Measurements from ENCODE around the gene CFAP141. TPM values are rescaled to one million over a fixed set of nuclear protein-coding genes. Genes with fewer than 3 reads are reported as not detected.

The CFAP141 gene
- total RNA-seq, 1 experiment from 2014 or later, result not detected

DNA sequence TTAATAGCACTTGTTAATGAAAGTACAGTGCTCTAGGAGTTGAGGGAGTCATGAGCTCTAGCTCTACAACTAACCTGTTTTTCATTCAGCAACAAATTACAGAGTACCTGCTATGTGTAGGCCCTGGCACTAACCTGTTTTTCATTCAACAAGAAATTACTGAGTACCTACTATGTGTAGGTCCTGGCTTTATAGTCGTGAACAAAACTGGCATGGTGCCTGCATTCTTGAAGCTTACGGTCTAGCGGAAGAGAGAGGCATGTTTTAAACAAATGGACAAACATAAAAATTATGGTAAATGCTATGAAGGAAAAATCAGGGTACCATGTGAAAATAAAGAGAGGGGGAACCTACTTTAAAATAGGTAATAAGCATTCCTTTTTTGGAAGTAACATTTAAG is 12.4 kb upstream of the CFAP141 start:
- H3K36me3 Mint-ChIP-seq (ENCODE audit: insufficient read depth, unreplicated experiment), result peaks cover 87% of the 10 kb centered on the region
- no peaks in the 10 kb centered on the region for H3K27me3 Mint-ChIP-seq (ENCODE audit: unreplicated experiment)
- TF ChIP-seq, protein P1, sequence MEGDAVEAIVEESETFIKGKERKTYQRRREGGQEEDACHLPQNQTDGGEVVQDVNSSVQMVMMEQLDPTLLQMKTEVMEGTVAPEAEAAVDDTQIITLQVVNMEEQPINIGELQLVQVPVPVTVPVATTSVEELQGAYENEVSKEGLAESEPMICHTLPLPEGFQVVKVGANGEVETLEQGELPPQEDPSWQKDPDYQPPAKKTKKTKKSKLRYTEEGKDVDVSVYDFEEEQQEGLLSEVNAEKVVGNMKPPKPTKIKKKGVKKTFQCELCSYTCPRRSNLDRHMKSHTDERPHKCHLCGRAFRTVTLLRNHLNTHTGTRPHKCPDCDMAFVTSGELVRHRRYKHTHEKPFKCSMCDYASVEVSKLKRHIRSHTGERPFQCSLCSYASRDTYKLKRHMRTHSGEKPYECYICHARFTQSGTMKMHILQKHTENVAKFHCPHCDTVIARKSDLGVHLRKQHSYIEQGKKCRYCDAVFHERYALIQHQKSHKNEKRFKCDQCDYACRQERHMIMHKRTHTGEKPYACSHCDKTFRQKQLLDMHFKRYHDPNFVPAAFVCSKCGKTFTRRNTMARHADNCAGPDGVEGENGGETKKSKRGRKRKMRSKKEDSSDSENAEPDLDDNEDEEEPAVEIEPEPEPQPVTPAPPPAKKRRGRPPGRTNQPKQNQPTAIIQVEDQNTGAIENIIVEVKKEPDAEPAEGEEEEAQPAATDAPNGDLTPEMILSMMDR (IDR thresholded peaks at IDR 0.05; ENCODE audit: unreplicated experiment), result no peak
- H3K27ac Mint-ChIP-seq (ENCODE audit: unreplicated experiment), result peak overlapping the region; percentile 88
- H3K4me3 Mint-ChIP-seq (ENCODE audit: low read depth, unreplicated experiment), result peak overlapping the region; percentile 80
- peaks cover 24% of the 10 kb centered on the region for H3K4me1 Mint-ChIP-seq (ENCODE audit: low read depth, unreplicated experiment)
- CTCF ChIA-PET, result no interaction called here
- BruUV-seq (replicated peaks), result no TSS peak
- H3K9me3 Mint-ChIP-seq (ENCODE audit: low read depth, unreplicated experiment), result no peaks in the 10 kb centered on the region
- no peak for DNase-seq
- intact Hi-C loops (cut with micrococcal nuclease; ENCODE audit: unreplicated experiment), result no loop called here

DNA sequence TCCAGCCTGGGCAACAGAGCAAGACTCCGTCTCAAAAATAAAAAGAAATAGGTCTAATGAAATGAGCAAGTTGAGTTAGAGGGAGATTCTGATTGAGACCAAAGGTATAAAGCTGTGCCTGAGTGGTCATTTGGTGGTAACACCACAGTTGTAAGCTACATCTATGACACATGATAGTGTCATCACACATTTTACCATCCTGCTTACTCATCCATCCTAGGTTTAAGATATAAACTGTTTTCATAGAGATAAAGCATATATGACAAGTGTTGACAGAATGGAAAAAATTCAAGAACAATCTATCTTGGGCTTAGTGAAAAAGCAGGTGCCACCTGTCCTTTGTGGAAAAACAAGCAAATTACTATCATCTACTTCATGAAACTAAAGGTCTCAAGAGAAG is 7.1 kb upstream of the CFAP141 start:
- no peak overlapping the region for H3K27ac Mint-ChIP-seq (ENCODE audit: unreplicated experiment)
- peaks cover 91% of the 10 kb centered on the region for H3K36me3 Mint-ChIP-seq (ENCODE audit: insufficient read depth, unreplicated experiment)
- TF ChIP-seq, protein P1 (IDR thresholded peaks at IDR 0.05; ENCODE audit: unreplicated experiment), result no peak
- CTCF ChIA-PET, result no interaction called here
- H3K9me3 Mint-ChIP-seq (ENCODE audit: low read depth, unreplicated experiment), result no peaks in the 10 kb centered on the region
- DNase-seq, result no peak
- no TSS peak for BruUV-seq (replicated peaks)
- no peaks in the 10 kb centered on the region for H3K27me3 Mint-ChIP-seq (ENCODE audit: unreplicated experiment)
- intact Hi-C loops (cut with micrococcal nuclease; ENCODE audit: unreplicated experiment), result no loop called here
- H3K4me3 Mint-ChIP-seq (ENCODE audit: low read depth, unreplicated experiment), result no peak overlapping the region
- H3K4me1 Mint-ChIP-seq (ENCODE audit: low read depth, unreplicated experiment), result peaks cover 3% of the 10 kb centered on the region

DNA sequence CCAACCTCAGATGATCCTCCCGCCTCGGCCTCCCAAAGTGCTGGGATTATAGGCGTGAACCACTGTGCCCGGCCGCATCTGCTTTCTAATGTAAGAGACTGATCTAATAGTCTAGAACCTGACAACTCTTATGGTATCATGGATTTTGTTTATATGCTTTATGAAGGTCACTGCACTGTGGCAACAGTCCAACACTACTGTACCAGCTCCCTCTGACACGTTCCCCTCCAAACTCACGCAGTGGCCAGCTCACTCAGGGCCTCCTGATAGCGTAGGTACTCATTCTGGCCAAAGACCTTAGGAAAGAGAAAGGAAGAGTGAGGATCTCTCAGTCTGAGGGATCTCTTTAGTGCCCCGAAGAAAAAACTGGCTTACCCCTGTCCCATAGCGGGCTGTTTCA is 6.0 kb upstream of the CFAP141 start:
- H3K36me3 Mint-ChIP-seq (ENCODE audit: insufficient read depth, unreplicated experiment), result peaks cover 91% of the 10 kb centered on the region

DNA sequence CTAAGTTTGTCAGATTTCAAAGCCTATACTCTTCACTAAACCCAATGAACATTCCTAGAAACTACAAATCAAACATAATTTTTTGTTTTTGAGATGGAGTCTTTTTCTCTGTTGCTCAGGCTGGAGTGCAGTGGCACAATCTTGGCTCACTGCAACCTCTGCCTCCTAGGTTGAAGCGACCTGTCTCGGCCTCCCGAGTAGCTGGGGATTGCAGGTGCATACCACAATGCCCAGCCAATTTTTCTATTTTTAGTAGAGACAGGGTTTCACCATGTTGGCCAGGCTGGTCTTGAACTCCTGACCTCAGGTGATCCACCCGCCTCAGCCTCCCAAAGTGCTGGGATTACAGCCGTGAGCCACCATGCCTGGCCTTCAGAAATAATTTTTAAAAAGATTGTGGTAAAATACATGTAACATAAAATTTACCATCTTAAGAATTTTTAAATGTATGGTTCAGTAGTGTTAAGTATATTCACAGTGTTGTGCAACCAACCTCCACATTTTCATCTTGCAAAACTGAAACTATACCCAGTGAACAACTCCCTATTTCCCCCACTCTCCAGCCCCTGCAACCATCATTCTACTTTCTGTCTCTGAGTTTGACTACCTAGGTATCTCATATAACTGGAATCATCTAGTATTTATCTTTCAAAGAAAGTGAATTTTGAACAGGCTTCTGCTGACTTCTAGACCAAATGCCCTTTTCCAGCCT is 2.7 kb upstream of the CFAP141 start:
- H3K27ac Mint-ChIP-seq (ENCODE audit: unreplicated experiment), result no peak overlapping the region
- no peaks in the 10 kb centered on the region for H3K9me3 Mint-ChIP-seq (ENCODE audit: low read depth, unreplicated experiment)
- H3K27me3 Mint-ChIP-seq (ENCODE audit: unreplicated experiment), result no peaks in the 10 kb centered on the region
- CTCF ChIA-PET, result no interaction called here
- intact Hi-C loops (cut with micrococcal nuclease; ENCODE audit: unreplicated experiment), result no loop called here
- BruUV-seq (replicated peaks), result no TSS peak
- peaks cover 86% of the 10 kb centered on the region for H3K36me3 Mint-ChIP-seq (ENCODE audit: insufficient read depth, unreplicated experiment)
- no peak for DNase-seq
- TF ChIP-seq, protein P1 (IDR thresholded peaks at IDR 0.05; ENCODE audit: unreplicated experiment), result no peak
- no peak overlapping the region for H3K4me3 Mint-ChIP-seq (ENCODE audit: low read depth, unreplicated experiment)
- peaks cover 11% of the 10 kb centered on the region for H3K4me1 Mint-ChIP-seq (ENCODE audit: low read depth, unreplicated experiment)

More for the DNA sequence above, 6.0 kb upstream of the CFAP141 start:
- no peaks in the 10 kb centered on the region for H3K9me3 Mint-ChIP-seq (ENCODE audit: low read depth, unreplicated experiment)
- H3K4me1 Mint-ChIP-seq (ENCODE audit: low read depth, unreplicated experiment), result no peaks in the 10 kb centered on the region
- no TSS peak for BruUV-seq (replicated peaks)
- TF ChIP-seq, protein P1 (IDR thresholded peaks at IDR 0.05; ENCODE audit: unreplicated experiment), result no peak
- no peak for DNase-seq
- intact Hi-C loops (cut with micrococcal nuclease; ENCODE audit: unreplicated experiment), result no loop called here
- H3K4me3 Mint-ChIP-seq (ENCODE audit: low read depth, unreplicated experiment), result no peak overlapping the region
- H3K27me3 Mint-ChIP-seq (ENCODE audit: unreplicated experiment), result no peaks in the 10 kb centered on the region
- H3K27ac Mint-ChIP-seq (ENCODE audit: unreplicated experiment), result no peak overlapping the region
- CTCF ChIA-PET, result interaction anchor here (0.5 kb wide), 1 partner anchor 202 kb away, joined by 4 read pairs; no protein-coding TSS in a partner anchor
